HG03342 (cell line): ENCODE results near the gene CTSH.
"Not testable (repeated sequence)": the region's sequence is repeated elsewhere in the genome, so short reads cannot be mapped to it uniquely, and the experiment has no call there.

Experiments used
- ATAC-seq: cut with Tn5 transposase; IDR thresholded peaks from one replicate; pipeline ENCODE4 v1.9.1; 2021; ENCODE audit warnings: mild to moderate bottlenecking, moderate library complexity; ENCODE audit not compliant: unreplicated experiment

Gene CTSH

DNA sequence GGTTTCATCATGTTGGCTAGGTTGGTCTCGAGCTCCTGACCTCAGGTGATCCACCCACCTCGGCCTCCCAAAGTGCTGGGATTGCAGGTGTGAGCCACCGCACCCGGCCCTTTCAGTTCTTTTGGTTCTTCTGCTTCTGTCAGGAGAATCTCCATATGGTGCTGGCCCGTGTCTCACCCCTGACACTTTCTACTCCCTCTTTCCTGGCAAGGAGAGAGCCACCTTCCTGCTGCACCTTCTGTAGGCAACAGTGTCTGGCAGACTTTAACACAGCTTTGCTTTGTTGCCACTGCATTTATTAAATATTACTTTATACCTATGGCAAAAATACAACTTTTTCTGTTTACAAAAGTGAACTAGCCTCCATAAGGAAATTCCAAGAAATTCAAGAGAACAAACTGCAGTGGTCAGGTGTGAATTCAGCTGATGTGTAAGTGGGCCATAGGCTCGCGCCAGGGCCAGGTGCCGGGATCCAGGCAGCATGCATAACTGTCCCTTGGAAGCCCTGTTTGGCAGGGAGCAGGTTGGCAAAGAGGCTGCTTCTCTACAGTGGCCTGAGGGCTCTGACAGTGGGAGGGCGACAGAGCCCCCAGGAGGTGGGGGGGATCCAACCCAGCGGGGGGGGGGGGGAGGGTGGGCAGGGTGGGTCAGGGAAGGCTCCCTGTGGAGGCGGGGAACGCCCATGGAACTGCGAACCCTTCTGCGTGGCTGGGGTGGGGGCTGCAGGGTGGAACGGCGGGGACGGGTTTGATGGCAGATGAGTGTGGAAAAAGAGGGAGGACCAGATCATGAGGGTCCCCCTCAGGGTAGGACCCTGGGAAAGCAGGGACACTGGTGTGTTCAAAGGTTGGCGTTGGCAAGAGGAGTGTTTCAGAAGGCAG, 21.1 kb downstream of the CTSH start:
- no peak for ATAC-seq

GRCh38 chr15:78923015-78923414, 21.8 kb downstream of the CTSH start:
- no peak for ATAC-seq

- ATAC-seq: no peak
These were observed 22.3 kb downstream of the CTSH start for GRCh38 chr15:78922527-78922926.

GRCh38 chr15:78921940-78922339, 22.9 kb downstream of the CTSH start:
- no peak for ATAC-seq

- ATAC-seq: no peak
These were observed 23.3 kb downstream of the CTSH start for GRCh38 chr15:78921517-78921916.

GRCh38 chr15:78917888-78918287, 27.0 kb downstream of the CTSH start:
- ATAC-seq: no peak

GRCh38 chr15:78916088-78916487, 28.8 kb downstream of the CTSH start:
- no peak for ATAC-seq

- ATAC-seq: no peak
These were observed 29.3 kb downstream of the CTSH start for GRCh38 chr15:78915341-78916087.

DNA sequence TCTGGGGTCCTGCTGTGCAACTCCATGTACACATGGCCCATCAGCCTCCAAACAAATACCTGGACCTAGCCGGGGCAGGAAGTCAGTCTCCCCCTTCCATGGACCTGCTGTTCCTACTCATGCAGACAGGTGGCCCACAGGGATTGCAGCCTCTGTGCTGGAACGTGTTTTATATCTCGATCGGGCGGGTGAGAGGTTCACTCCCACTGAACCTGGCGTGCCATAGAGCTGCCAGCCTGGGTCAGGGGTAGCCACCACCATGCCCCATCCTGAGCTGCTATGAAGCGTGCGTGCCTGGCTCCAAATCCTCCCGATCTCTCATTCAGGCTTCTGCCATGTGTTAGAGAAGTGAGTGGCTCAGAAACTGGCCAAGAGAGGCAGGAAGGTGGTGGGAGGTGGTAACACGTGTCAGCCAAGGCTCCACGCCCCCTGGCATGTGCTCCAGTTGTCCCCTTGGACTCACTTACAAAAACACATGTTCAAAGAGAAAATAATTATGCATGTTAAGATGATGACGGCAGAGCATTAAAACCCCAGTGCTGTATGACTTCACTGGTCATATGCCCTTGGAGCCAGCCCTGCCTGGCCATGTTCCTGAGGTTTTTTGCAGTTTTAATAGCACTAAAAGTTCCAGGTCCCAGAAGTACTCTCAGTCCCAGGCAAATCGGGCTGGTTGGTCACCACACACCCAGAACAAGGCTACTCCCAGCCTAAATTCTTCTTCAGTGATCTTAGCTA, 30.6 kb downstream of the CTSH start:
- no peak for ATAC-seq

- ATAC-seq: no peak
These were observed 31.8 kb downstream of the CTSH start for GRCh38 chr15:78913012-78913411.

GRCh38 chr15:78912316-78912715, 32.5 kb downstream of the CTSH start:
- ATAC-seq: no peak

- no peak for ATAC-seq
These were observed 34.6 kb downstream of the CTSH start for GRCh38 chr15:78910271-78910670.

- ATAC-seq: no peak
These were observed 35.0 kb downstream of the CTSH start for GRCh38 chr15:78909791-78910228.

DNA sequence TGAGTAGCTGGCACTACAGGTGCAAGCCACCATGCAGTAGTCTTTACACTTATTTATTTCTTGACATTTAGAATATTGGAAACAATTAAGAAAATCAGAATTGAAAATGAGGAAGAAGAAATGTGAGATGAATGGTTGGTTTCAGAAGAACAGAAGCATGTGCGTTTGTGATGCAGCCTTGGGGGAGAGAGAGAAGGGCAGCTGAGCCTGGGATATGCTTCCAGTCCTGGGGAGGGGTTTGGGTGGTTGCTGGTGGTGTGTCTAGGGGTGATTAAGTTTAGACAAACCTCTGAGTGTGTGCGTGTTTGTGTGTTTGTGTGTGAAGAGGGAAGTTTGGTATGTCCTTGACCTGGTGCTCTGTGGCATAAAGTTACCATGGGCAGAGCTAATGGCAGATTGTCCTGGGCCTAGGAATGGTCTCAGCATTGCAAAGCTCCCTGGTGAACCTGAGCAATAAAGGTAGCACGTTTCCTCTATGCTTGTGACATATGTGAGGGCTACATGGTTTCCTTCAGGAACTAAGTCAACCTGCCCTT, 35.6 kb downstream of the CTSH start:
- no peak for ATAC-seq

- no peak for ATAC-seq
These were observed 37.3 kb downstream of the CTSH start for GRCh38 chr15:78907577-78907976.

DNA sequence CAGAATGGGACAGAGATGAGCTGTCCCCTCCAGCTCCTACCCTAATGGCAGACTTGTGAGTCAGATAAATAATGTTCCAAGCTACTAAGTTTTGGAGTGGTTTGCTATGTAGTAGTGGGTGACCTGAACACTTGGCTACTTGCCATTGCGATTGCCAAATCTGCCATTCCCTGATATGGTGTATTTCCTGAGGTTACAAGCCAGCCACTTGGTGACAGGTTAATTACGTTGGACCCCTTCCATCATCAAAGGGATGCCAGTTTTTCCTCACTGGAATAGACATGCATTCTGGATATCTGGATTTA, 38.6 kb downstream of the CTSH start:
- ATAC-seq: no peak

DNA sequence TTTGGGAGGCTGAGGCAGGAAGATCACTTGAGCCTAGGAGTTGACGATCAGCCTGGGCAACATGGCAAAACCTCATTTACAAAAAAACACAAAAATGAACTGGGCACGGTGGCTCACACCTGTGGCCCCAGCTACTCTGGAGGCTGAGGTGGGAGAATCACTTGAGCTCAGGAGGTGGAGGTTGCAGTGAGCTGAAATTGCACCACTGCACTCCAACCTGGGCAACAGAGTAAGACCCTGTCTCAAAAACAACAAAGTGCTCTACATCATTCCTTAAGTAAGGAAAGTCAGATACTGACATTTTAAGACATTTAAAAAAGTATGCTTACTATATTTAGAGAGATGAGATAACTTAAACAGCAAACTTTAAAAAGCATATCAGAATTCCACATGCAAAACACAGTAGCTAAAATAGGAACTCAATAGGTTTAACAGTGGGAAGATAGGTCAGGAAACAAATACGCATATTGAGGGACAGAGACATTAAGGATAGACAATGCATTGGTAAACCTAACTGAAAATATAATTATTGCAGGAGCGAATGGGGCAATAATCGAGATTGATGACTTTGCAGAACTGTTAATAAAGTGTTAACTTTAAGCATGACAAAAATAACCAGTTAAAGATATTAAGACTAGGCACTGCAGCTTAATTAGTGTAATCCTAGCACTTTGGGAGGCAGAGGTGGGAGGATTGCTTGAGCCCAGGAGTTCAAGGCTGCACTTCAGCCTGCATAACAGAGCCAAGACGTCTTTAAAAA, 40.1 kb downstream of the CTSH start:
- no peak for ATAC-seq

GRCh38 chr15:78902281-78903032, 42.4 kb downstream of the CTSH start:
- not testable (repeated sequence) for ATAC-seq

DNA sequence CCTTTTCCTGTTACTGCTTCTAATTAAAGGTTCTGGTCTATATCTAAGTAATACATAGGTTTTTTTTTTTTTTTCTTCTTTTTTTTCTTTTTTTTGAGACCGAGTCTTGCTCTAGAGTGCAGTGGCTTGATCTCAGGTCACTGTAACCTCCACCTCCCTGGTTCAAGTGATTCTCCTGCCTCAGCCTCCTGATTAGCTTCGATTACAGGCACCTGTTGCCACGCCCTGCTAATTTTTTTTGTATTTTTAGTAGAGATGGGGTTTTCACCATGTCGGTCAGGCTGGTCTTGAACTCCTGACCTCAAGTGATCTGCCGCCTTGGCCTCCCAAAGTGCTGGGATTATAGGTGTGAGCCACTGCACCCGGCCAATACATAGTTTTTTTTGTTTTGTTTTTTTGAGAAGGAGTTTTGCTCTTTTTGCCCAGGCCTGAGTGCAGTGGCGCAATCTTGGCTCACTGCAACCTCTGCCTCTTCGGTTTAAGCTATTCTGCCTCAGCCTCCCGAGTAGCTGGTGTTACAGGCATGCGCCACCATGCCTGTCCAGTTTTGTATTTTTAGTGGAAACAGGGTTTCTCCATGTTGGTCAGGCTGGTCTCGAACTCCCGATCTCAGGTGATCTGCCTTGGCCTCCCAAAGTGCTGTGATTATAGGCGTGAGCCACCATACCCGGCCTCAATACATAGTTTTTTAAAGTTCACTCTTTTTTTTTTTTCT, 43.9 kb downstream of the CTSH start:
- ATAC-seq: not testable (repeated sequence)
